ENCODE data around the gene GPR160.
"Not testable (repeated sequence)": the region's sequence is repeated elsewhere in the genome, so short reads cannot be mapped to it uniquely, and the experiment has no call there.

The GPR160 gene, protein sequence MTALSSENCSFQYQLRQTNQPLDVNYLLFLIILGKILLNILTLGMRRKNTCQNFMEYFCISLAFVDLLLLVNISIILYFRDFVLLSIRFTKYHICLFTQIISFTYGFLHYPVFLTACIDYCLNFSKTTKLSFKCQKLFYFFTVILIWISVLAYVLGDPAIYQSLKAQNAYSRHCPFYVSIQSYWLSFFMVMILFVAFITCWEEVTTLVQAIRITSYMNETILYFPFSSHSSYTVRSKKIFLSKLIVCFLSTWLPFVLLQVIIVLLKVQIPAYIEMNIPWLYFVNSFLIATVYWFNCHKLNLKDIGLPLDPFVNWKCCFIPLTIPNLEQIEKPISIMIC

DNA sequence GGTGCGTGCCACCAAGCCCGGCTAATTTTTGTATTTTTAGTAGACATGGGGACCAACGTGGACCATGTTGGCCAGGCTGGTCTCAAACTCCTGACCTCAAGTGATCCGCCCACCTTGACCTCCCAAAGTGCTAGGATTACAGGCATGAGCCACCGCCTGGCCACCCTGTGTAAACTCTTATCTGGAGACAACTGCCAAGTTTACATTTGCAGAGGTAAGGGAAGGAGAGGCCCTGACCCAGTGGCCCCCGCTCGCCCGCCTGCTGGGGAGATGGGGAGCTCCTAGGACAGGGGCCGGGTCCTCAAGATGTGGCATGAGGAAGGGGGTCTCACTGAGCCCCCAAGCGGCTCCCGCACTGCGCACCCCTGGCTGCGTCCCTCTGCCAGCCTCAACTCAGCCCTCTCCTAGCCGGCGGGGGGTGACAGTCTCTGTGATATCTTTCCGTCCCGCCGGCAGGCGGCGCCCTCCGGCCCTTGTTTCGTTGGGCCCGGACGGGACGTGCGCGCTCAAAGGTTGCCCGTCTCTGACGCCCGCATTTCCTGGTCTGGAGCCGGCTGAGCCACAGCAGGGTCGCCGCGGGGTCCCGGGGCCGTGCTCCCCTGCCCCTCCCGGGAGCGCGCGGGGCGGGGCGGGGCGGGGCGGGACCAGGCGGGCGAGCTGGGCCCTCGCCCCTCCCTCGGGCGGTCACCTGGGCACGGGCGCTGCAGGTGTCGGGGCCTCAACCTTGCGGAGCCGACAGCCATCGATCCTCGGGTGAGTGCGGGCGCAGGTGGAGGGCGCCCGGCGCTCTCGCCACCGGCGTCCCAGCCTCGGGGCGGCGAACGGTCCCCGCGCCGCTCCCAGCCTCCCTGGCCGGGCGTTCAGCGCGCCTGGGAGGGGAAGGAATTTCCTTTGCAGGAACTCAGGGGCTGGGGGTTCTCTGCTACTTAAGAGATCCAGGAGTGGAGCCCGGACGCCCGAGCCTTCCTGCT lies at the start of gene GPR160:
GPR160 (plus strand) TSS at position 533 of the 971 bp plus-strand sequence. CDS start 45,978 bp downstream, outside the sequence.
- peak; percentile 60 for DNase-seq (ENCODE audit: low read depth)

GRCh38 chr3:169990431-169990830 lies 47.4 kb upstream of the GPR160 start:
- DNase-seq (ENCODE audit: low read depth) = no peak

- no peak for DNase-seq (ENCODE audit: low read depth)
Measured at GRCh38 chr3:169992156-169992555, 45.6 kb upstream of the GPR160 start.

DNA sequence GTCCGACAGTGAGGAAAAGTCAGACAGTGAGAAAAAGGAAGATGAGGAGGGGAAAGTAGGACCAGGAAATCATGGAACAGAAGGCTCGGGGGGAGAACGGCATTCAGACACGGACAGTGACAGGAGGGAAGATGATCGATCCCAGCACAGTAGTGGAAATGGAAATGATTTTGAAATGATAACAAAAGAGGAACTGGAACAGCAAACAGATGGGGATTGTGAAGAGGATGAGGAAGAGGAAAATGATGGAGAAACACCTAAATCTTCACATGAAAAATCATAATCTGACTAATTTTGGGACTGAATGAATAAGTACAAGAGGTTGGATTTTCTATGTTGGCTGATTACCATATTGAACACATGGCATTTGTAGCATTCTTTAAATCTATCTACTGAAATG lies 45.0 kb upstream of the GPR160 start:
- DNase-seq (ENCODE audit: low read depth) = no peak

- DNase-seq (ENCODE audit: low read depth) = no peak
Measured at GRCh38 chr3:169993761-169994160, 44.0 kb upstream of the GPR160 start.

GRCh38 chr3:169996063-169996462 lies 41.7 kb upstream of the GPR160 start:
- DNase-seq (ENCODE audit: low read depth) = no peak

DNA sequence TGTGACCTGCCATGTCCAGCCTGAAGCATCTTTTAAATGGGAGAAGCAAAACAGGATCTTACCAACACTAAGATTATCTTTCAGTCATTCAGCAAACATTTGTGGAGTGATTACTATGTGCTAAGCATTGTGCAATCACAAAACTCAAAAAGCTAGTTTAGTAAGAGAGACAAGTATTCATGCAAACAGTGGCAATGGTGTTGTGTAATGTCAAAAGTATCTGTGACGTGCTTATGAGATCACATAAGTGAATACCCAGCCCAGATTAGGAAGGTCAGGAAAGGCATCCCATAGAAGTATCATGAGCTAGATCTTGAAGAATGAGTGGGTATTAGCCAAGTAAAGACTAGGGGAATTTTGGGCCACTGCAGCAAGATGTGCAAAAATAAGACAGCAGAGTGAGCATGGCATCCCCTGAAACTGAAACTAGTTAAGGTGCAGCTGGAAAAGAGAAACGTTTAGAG lies 39.1 kb upstream of the GPR160 start:
- DNase-seq (ENCODE audit: low read depth) = no peak

DNA sequence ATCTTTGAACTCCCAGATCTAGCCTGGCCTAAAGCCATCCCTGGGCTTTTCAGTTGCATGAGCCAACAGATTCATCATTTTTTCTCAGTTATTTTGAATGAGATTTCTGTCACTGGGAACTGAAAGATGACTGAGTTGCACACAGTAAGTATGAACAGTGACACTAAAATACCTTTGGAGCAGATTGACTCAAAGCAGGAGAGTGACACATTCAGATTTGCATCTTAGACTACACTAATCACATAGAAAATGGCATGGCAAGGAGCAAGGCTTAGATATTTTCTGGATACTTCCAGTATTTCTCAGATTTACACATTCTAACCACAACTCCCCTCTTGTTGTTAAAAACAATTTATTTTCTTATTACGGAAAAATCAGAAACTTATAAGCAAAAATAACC lies 38.4 kb upstream of the GPR160 start:
- no peak for DNase-seq (ENCODE audit: low read depth)

DNA sequence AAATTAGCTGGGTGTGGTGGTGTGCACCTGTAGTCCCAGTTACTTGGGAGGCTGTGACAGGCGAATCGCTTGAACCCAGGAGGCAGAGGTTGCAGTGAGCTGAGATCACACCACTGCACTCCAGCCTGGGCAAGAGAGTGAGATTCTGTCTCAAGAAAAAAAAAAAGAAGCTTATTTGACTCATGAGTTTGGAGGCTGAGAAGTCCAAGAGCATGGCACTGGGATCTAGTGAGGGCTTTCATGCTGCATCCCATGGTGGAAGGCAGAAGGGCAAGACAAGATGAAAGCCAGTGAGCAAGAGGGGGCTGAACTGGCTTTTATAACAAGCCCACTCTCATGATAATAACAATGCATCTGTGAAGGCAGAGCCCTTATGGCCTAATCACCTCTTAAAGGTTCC lies 37.7 kb upstream of the GPR160 start:
- no peak for DNase-seq (ENCODE audit: low read depth)

DNA sequence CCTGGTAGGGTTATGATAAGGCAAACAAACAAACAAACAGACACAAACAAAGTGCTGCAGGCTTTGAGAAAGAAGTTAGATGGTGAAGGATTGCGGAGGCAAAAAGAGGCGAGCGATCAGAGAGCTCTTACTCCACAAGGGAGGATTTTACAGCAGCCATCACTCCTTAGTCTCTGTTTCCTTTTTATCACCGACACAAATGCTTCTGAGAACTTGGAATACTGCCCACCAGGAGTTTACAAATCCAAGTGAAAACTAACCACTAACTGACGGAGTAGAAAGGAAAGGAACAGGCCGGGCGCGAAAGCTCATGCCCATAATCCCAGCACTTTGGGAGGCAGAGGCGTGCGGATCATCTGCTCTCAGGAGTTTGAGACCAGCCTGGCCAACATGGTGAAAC lies 35.6 kb upstream of the GPR160 start:
- DNase-seq (ENCODE audit: low read depth) = no peak

- no peak for DNase-seq (ENCODE audit: low read depth)
Measured at GRCh38 chr3:170002879-170003278, 34.9 kb upstream of the GPR160 start.

DNA sequence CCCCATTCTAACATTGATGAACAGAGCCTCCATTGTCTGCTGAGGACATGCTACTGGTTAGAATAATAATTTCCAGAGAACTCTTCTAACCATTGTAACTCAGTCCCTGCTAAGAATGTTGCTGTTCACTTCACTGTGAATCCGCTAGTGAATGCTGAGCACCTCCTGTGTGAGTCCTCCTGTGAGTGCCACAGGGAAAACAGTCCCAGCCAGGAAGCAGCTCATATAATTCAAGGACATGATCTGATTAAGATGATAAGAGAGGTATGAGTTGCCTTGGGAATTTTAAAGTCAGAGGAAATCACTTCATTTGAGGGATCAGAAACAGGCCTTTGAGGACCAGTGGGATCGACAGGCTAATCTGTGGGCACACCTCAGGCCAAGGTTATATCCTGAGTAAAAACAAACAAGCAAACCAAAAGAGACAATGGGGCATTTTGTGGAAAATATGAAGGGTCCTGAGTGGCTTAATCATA lies 33.9 kb upstream of the GPR160 start:
- DNase-seq (ENCODE audit: low read depth) = no peak

DNA sequence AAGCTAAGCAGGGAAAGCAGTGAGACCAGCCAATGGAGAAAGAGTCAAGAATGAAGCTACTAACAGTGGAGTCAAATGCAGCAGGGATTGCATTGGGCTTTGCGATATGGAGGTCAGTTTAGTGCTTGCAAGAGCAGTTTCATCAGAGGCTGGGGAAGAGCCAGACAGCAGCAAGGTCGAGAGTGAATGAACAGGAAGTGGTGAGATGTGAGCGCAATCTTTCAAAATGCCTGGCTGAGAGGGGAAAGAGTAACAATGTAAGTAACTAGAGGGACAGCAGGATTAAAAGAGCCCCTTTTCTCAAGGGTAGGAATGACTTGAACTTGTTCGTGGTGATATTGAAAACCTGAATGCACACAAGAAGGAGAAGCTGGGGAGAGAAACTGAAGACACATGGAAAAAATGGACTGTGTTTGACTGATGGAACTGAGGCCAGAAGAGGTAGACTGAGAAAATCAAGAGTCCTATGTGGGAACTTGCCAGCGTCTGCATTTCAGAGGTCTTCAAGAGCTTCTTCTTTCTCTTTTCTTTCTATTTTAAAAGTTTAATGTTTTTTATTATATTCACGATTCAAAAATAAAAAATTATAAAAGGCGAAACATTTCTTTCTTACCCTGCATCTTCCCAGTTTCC lies 30.6 kb upstream of the GPR160 start:
- peak; percentile 6 for DNase-seq (ENCODE audit: low read depth)

- no peak for DNase-seq (ENCODE audit: low read depth)
Measured at GRCh38 chr3:170010498-170010897, 27.3 kb upstream of the GPR160 start.

GRCh38 chr3:170012683-170013400 lies 25.0 kb upstream of the GPR160 start:
- DNase-seq (ENCODE audit: low read depth) = no peak

DNA sequence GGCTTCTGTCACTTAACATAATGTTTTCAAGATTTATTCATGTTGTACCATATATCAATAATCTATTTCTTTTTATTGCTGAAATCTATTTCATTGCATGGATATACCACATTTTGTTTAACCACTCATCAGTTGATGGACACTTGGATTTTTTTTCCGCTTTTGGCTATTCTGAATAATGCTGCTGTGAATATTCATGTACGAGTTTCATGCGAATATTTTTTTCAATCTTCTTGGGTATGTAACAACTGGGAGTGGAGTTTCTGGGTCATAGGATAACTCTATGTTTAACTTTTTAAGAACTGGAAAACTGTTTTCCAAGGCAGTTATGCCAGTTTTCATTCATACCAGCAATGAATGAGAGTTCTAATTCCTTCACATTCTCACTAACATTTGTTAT lies 21.7 kb upstream of the GPR160 start:
- no peak for DNase-seq (ENCODE audit: low read depth)

DNA sequence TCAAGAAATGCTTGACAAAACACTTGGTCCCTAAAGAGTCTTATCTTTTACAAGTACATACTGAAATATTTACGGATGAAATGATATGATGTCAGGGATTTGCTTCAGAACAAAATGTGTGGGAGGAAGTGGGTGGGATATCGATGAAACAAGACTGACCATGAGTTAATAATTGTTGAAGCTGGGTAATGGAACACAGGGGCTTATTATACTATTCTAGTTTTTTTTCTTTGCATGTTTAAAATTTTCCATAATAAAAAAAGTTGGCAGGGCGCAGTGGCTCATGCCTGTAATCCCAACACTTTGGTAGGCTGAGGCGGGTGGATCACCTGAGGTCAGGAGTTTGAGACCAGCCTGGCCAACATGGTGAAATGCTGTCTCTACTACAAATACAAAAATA lies 18.5 kb upstream of the GPR160 start:
- DNase-seq (ENCODE audit: low read depth) = not testable (repeated sequence)

GRCh38 chr3:170021083-170021482 lies 16.7 kb upstream of the GPR160 start:
- DNase-seq (ENCODE audit: low read depth) = no peak

- no peak for DNase-seq (ENCODE audit: low read depth)
Measured at GRCh38 chr3:170022336-170022735, 15.5 kb upstream of the GPR160 start.

DNA sequence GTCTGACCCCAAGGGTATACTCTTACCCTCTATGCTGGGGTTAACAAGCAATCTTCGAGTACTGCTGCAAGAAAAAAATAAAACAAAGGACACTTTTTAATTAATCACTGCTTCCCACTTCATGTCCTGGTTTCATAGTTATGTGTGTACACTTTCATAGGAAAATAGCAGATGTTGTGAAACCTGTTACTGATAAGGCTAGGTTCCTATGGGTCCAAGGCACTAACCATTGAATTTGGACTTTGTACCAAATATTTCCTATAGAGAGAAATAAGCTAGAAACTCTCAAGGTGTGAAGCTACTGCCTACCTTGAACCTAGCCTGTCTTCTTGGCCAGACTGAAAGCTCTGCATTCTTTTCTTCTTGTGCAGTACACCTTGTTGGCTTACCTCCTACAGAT lies 14.6 kb upstream of the GPR160 start:
- DNase-seq (ENCODE audit: low read depth) = no peak

DNA sequence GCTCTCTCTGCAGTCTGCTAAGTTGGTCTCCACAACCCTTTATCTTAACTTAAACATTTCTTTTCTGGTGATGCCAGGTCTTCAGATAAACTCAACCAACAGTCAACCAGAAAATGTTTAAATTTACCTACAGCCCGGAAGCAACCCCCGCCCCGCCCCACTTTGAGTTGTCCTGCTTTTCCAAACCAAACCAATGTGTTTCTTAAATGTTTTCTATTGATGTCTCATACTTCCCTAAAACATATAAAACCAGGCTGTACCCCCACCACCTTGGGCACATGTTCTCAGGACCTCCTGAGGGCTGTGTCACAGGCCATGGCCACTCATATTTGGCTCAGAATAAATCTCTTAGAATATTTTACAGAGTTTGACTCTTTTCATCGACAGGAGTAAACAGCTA lies 13.2 kb upstream of the GPR160 start:
- no peak for DNase-seq (ENCODE audit: low read depth)

All from stimulated activated CD8-positive, alpha-beta memory T cell treated with anti-CD3 and anti-CD28 coated beads, Interleukin-12 subunit alpha, Interleukin-12 subunit beta, amount 100 ng/mL, for 1 hour (primary cell).